CD4-positive, alpha-beta T cell treated with Interleukin-21 for 1 hour (primary cell): ENCODE data around the gene SECISBP2L.

Source experiments
- DNase-seq: peaks from one replicate; pipeline ENCODE4 v3.0.0-alpha.2; 2020

The SECISBP2L gene

DNA sequence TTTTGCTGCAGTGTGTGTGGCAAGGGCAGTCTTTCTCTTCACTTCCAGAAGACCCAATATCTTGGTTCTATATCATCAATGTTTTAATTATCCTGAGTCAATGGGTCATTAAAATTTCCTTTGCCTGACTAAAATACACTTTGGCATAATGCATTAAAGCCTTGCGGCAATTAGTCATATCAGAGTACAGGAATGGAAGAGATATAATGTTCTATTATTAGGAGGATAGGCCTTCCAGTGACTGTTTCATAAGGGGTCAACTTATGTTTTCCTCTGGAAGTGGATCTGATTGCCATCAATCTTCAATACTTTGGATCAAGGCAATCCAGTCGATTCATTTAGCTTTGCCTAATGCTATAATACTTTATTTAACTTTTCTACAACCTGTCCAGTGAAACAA, 9.4 kb upstream of the SECISBP2L start:
- no peak for DNase-seq

DNA sequence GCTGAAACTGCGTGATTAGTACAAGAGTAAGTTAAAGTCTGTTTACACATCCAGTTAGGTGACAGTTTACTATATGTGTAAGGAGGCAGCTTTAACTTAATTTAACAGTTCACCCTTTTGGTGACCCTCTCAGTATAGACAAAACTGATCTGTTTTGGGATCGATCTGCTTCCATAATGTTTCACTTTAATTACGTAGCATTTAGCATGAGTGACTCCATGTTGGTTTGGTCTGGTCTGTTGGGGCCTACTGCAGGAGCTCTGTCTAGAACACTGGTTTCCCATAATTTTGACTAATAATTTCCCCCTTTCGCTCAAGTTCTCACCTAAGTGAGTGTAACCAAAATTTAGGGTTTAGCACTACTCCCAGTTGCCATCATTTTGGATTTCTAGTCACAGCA, 6.4 kb upstream of the SECISBP2L start:
- DNase-seq, result no peak

DNA sequence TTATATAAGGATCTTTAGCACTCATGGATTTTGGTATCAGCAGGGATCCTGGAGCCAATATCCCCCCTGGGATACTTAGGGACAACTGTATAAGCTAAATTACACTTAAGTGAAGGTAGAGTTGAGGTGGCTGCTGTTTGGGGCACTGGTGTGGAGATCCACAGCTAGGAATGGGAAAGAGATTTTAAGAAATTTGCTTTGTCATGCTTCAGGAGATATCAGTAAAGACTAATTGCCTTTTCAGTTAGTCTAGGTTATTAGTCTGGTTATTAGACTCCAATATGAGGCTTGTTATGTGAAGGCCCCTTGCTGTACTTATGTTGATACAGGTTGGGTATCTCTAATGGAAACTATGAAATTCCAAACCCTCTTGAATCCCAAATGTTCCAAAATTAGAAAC, 1.2 kb upstream of the SECISBP2L start:
- no peak for DNase-seq

DNA sequence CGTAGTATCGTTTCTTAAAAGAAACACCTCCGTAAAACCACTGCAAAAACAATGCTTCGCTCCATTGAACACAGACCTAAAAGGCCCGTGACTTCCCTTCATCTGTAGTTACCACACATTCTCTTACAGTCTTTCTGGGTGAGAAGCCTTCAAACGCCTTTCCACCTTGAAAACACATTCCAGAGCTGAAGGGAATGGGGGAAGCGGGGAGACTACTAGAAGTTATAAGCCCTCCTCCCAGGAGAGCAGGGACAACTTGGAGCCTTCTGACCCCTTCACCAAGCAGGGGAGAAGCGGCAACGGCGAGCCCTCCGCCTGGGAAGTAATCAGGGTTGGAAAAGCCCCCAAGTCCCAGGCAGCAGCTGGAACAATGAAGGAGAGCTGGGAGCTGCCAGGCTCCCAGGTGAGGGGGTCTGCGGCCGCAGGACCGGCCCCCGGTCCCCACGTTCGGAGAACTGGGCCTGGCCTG, 461 bp downstream of the SECISBP2L start:
- peak; percentile 16 for DNase-seq

DNA sequence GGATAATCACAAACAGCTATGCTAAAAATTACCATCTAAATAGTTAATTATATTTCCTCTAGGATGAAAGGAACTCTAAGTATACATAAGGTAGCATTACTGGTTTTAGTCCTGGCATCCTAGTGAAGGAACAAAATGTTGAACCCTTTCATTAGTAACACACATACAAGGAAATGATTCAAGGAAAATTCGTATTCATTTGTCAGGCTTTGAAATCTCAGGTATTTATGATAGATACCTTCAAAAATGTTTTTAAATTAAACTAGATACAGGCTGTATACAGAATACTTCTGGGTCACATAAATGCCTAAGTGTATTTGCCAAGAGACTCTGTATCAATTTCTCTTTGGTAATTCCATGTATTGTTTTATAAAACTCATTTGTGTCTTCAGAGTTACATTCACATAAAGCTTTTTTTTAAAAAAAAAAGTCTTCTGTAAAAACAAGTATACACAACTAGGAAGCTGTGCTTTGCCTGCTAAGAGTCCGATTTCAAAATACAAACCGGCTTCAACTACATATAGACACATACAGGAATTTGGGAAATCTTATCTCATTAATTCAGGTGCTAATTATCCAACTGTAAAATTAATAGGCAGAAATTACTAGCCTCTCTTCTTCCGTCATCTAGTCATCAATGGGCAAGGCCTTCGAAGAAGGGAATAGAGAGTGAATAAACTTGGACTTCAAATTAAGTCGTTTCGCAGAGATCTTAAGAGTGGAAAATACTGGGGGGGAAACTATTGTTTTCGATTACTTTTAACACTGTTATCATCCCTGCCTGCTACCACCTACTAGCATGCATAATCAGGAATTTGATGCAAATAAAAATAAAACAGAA, 1.3 kb downstream of the SECISBP2L start:
- no peak for DNase-seq

DNA sequence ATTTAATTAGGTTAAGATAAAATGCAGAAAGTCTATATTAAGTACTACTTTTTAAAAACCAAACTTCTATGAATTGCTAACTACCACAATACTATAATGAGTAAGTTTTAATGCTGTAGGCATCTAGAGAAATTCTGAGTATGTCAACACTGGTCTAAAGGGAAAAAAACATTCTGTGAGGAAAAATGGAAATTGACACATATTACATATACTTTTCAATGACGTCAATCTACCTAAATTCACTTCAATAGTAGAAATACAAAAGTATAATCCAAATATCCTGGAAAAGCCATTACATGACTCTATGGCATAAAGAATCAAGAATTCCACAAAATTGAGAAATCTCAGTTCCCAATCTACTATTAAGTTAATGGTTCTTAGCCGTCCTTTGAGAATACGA, 2.2 kb downstream of the SECISBP2L start:
- DNase-seq, result no peak

DNA sequence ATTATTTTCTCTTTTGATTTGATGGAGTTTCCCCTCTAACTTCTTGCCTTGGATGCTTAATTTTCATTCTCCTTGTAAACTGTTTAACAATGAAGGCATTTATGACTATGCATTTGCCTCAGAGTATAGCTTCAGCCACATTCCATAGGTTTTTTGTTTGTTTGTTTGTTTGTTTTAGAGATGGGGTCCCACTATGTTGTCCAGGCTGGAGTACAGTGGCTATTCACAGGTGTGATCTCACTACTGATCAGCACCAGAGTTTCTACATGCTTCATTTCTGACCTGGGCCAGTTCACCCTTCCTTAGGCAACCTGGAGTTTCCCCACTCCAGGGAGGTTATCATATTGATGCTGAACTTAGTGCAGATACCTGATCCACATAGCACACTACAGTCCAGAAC, 4.1 kb downstream of the SECISBP2L start:
- DNase-seq, result no peak

DNA sequence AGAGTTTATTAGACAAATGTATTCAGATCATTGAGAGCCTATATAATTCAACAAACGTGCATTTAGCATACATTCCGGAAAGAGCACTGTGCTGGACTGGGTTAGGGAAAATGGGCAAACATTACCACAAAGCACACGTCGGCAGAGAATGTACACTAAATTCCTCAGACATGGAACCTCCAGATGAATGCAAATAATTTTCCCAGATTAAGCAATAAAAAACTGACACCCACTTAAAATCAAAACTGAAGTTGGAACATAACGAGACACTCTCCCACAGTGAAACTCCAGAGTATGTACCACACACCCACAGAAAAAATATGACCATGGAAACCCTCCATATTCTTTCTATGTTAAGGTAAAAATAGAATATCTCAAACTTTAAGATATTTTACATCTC, 4.8 kb downstream of the SECISBP2L start:
- DNase-seq, result no peak

DNA sequence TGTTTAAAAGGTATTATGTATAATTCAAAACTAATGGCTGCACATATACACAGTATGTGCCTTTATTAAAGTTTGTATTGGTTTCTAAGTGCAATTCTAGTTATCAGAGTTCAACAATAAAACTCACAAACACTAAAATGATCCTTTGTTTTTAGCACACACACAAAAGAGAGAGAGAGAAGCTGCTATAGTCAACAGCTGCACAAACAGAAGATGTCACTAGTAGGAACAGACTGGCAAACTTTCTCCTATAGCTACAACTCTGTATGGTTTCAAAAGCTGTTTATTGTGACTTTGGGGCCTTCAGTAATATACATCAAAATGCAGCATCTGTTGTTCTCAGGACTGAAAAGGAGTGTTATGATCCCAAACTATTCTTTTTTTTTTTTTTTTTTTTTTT, 6.1 kb downstream of the SECISBP2L start:
- DNase-seq, result no peak

DNA sequence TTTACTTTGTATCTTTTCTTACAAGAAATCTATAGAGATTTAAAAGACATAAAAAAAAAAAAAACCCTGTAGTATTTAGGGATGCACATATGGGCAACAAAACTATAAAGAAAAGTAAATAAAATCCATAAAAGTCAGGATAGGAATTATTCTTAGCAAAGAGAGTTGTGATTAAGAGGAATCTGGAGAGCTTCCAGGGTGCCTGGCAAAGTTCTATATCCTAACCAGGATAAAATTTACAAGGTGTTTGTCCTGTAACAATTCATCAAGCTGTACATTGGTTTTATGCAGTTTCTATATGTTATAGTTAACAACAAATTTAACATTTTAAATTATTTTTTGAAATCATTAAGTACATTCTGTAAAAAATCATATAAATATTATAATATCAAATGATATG, 7.9 kb downstream of the SECISBP2L start:
- DNase-seq, result no peak

DNA sequence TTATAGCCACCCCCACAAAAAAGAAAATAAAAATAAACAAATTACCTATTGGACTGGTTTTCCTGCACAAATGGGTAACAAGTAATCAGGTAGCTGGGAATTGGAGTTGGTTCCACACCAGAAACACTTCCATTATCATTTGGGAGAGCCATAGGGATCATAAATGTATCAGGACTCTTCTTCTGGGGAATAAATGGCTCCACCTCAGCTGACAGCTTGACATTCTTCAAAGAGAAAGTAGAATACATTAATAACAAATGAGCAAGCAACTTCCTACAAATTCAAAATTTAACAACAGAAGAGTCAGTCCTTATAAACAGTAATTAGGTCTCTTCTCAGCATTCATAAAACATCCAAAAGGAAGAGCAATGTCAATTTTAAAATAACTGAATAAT, 8.7 kb downstream of the SECISBP2L start:
- no peak for DNase-seq

DNA sequence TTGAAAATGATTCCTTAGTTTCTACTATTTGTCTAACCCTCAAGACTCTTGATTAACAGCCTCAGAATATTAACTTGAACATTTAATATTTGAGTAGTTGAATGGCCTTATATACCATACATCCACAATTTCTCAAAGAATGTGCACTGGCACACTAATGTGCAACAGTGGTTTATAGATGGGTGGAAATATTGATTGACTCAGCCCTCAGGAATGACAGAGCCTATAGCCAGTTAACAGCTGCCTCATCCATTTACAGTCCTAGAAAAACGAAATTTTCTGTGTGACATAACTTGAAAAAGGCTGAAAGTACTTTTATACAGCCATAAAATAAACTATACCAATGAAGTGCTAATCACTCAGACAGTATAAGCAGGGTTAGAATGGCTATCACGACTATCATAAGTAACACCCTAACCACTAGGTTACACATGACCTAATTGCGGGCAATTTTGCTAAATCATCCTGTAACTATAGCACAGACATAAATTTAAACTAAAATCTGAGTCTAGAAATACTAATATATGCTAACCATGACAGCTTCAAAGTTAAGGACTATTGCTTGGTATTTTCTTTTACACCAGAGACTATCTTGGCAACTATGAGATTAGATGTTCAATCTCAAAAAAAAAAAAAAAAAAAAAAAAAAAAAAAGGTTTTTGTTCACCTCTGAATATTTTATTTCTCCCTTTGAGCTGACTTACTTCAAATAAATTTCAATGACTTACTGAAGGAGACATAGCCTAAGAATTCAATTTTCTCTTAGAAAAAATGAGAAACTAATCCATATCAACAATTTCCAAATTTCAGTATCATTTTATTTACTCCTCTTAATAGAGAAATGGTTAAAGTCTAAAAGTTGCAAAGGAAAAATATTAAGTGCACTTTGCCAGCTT, 9.3 kb downstream of the SECISBP2L start:
- DNase-seq, result peak; percentile 11

DNA sequence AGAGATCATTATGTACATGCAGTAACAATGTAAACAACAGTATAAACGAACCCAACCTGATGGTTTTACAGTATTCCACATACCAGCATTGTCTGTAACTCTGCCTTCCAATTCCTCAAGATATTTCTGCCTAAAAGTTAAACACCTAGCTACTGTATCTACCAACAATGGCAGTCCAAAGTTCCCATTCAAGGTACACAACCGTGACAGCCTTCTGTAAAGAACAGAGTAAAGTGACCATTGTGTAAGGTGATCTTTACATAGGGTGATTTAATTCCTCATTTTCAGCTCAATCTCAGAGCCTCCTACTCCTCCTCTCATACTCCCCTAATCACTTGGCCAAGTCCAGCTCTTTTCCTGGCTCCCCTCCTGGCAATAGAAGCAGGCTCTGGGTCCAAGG, 10.4 kb downstream of the SECISBP2L start:
- DNase-seq, result no peak

DNA sequence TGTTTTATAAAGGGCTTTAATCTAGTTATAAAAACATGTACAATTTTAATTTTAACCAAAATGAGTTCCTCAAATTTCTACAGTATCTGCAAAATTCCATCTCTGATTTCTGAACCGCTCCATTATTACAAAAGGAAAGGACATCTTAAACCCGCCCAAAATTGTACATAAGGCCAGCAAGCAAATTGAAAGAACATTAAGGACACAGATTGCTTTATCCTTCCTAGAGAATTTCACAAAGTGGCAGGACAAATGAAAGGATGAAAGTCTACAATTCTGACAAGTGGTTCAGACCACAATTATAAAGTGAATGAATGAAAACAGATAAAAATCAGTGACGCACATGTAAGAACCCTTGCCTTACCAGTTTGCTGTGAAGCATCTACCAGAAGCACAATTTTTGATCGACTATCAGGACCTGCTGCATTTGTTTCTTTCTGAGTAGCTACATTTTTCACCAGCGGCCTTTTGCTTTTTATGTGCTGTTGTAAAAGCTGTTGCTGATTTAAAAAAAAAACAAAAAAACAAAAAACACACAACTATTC, 13.6 kb downstream of the SECISBP2L start:
- no peak for DNase-seq

DNA sequence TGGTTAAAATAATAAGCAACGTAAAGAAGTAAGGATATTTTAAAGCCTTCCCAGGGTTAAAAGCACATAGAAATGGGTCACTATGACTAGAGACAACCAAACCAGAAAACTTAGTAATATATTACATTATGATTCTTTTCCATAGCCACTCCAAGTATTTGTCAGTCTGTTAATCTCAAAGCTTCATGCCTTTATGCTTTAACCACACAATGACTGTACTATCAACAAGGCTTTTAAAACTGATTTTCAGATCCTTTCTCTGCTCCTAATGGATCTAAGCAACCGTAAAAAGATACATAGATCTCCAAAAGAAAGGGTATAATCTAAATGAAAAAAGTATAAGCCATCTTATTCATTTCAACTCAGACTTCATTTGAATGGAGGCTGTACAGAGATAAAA, 14.4 kb downstream of the SECISBP2L start:
- DNase-seq, result no peak

DNA sequence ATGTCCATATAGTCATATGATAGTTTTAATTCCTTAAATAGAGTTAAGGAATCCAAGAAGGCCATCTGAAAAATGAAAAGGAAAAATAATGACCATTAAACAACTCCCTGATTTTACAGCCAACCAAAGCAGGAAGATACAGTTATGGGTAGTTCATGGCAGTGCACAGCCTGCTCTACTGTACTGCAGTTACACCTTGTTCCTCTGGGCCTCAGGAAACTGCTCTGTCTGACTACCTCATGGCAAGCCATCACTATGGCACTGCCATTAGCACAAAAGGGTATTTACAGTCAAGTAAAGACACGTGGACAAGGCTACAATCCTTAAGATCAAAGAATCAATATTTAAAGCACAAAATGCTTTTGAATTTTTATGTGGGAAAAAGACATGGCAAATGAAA, 19.5 kb downstream of the SECISBP2L start:
- DNase-seq, result no peak

DNA sequence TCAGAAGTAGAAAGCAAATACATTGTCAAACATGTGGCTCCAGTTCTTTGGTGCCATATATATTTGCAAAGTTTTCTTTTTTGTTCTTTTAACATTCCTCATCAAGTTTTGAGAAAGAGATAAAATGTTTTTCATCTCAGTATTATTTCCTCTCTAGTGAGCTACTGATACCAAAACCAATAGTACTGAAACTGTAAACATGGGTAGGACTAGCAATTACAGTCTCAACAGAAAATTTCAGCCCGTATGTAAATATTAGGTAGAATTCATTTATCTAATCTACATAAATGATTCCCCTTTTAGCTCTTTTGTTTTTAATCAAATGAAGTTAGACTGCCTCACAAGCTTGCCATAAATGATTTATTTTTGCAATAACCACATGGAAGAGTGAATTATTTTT, 21.4 kb downstream of the SECISBP2L start:
- no peak for DNase-seq

DNA sequence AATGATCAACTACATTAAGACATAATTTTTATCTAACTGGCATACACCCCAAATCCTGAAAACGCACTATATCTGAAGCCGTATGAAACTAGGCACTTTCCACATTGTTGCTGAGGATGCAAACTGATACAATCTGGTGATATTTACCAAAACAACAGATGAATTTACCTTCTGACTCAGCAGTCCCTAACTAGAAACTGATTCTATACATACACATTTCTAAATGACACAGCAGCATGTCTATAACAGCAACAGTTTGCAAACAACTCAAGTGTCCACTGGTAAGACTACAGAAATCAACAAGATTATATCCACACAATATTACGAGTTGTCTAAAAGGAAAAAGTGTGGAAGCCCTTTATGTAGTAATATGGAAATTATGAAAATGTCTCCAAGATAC, 22.9 kb downstream of the SECISBP2L start:
- DNase-seq, result no peak

DNA sequence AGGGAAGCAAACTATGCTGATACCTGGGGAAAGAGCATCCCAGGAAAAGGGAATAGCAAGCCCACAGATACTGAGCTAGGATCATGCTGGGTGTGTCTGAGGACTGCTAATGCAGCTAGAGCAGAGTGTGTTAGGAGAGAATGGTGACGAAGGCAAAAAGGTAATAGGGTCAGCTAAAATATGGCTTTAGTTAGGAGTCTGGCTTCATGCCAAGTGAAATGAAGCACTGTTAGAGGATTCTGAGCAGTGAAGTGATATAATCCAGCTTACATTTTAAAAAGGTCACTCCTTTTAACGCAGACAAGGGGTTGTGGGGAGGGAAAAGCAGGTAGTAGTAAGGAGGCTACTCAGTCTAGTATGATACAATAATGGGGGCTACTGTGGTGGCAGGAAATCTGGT, 30.4 kb downstream of the SECISBP2L start:
- DNase-seq, result no peak

DNA sequence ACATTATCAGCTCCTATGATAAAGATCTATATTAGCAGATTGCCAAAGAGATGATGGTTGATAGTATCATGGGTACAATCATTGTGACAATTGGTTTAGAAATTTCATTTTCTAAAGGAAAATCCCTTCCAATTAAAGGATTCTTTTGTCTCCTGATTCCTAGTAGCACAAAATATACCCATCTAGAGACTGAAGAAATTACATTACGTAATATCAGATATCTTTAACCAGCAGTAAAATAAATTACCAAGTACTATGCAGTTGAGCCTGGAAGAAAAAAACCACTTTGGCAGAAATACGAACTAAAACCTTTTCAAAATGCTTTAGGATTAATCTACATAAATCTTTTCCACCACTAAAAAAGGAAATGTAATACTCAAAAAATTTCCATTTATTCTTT, 46.9 kb downstream of the SECISBP2L start:
- no peak for DNase-seq

DNA sequence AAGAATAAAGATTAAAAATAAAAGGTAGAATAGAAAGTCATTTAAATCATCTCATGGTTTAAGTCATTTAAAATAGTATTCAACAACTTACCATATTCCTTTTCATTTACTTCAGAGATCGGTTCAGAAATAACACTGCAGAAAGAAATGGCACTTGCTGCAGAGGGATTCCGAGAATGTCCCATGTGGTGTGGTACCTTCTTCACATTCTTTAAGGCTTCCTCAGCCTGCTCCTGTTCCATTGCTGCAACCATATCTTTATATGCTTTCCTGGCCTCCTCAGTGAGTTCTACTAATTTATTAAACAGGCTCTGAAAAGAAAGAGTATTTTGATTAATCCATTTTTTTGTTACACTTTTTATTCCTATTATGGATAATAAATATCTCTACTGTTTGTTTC, 50.0 kb downstream of the SECISBP2L start:
- DNase-seq, result no peak

DNA sequence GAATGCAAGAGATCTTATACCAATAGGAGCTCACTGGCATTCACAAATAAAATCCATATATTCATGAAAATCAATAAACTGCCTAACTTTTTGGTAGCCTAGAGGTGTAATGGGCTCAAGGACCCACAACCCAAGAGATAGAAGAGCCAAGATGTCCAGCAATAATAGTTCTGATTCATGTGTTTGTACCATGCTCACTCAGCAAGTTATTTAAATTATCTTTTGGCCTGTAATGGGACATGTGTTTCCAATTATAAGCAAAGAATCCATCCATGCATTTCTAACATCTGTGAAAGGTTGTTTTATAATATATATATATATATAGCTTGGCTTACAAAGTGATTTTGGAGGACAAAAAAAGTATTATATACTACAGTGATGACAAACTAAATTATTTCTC, 52.9 kb downstream of the SECISBP2L start:
- no peak for DNase-seq

DNA sequence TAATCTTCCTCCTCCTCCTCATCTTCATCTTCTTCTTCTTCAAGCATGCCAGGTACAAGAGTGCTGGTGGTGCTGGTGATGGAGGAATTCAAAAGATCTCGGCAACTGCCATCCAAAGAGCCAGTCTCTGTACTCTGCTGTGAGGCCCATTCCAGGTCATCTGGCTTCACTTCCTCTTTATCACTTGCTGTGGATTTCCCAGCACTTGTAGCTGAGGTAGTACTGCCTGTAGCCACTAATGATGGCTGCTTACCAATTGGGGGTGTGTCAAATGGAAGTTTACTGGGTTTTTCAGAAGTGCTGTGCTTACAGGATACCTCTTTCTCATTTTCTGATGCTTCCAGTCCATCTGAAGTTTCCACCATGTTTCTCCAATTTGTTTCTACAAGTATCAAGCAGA, 53.7 kb downstream of the SECISBP2L start:
- DNase-seq, result no peak

DNA sequence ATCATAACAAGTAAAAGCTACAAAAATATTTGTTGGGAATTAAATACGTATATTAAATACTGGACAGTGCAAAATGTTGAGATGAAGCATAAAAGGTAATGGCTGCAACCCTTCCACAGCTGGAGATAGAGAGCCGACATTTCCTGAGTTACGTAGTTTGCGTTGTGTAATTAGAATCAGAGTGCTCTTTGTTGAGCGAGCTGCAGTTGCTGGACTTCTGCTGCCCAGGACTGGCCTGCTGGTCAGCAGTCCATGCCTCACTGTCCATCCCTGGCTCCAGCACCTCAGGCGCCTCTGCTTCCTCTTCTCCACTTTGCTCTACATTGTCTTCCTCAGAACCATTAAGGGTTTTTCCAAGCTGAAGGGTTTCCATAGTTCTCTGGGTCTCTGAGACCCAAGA, 54.1 kb downstream of the SECISBP2L start:
- DNase-seq, result no peak
